ENCODE measurements around the gene ADCK1. TPM values are rescaled to one million over a fixed set of nuclear protein-coding genes. Genes with fewer than 3 reads are reported as not detected.

The ADCK1 gene
- total and polyA plus RNA-seq, 3 donors from 2014 or later = 7.5 to 14.3 (median 12.3) TPM

- Histone ChIP-seq H3K9me3 (no peaks in the 10 kb centered on the region), H3K27ac (no peak overlapping the region), H3K4me1 (no peaks in the 10 kb centered on the region), H3K36me3 (ENCODE audit: low read depth, missing control alignments) (no peaks in the 10 kb centered on the region), H3K4me3 (no peak overlapping the region), H3K27me3 (no peaks in the 10 kb centered on the region)
- no peak for DNase-seq
- TF ChIP-seq CTCF (IDR thresholded peaks at IDR 0.05) (no peak), POLR2A (IDR thresholded peaks at IDR 0.05) (no peak)
- intact Hi-C loops (cut with DNase I; ENCODE audit: low total_unique reads) = no loop called here
- 63 to 74% methylated on average over 4 of the region's 4 CpGs for WGBS, 2 donors
Measured at GRCh38 chr14:77878783-77879182, 78.9 kb downstream of the ADCK1 start.

GRCh38 chr14:77880056-77880455 lies 80.1 kb downstream of the ADCK1 start:
- H3K27me3 ChIP-seq = no peaks in the 10 kb centered on the region
- DNase-seq = no peak
- intact Hi-C loops (cut with DNase I; ENCODE audit: low total_unique reads) = no loop called here
- no peaks in the 10 kb centered on the region for H3K4me1 ChIP-seq
- H3K9me3 ChIP-seq = no peaks in the 10 kb centered on the region
- WGBS, 2 donors = 88 to 90% methylated on average over 5 of the region's 5 CpGs
- no peak overlapping the region for H3K4me3 ChIP-seq
- no peak for TF ChIP-seq POLR2A (IDR thresholded peaks at IDR 0.05)
- no peak for TF ChIP-seq CTCF (IDR thresholded peaks at IDR 0.05)
- no peaks in the 10 kb centered on the region for H3K36me3 ChIP-seq (ENCODE audit: low read depth, missing control alignments)
- no peak overlapping the region for H3K27ac ChIP-seq

GRCh38 chr14:77882098-77882497 lies 82.2 kb downstream of the ADCK1 start:
- no peaks in the 10 kb centered on the region for H3K4me1 ChIP-seq
- intact Hi-C loops (cut with DNase I; ENCODE audit: low total_unique reads) = no loop called here
- TF ChIP-seq CTCF (IDR thresholded peaks at IDR 0.05) (no peak), POLR2A (IDR thresholded peaks at IDR 0.05) (no peak)
- no peak overlapping the region for H3K27ac ChIP-seq
- no peak overlapping the region for H3K4me3 ChIP-seq
- no peak for DNase-seq
- H3K27me3 ChIP-seq = no peaks in the 10 kb centered on the region
- H3K9me3 ChIP-seq = no peaks in the 10 kb centered on the region
- WGBS, 2 donors = 68 to 88% methylated on average over 4 to 5 of the region's 5 CpGs
- no peaks in the 10 kb centered on the region for H3K36me3 ChIP-seq (ENCODE audit: low read depth, missing control alignments)

- Histone ChIP-seq H3K4me1 (no peaks in the 10 kb centered on the region), H3K27me3 (no peaks in the 10 kb centered on the region), H3K27ac (no peak overlapping the region), H3K36me3 (ENCODE audit: low read depth, missing control alignments) (no peaks in the 10 kb centered on the region), H3K4me3 (no peak overlapping the region), H3K9me3 (no peaks in the 10 kb centered on the region)
- WGBS, 2 donors = 64 to 71% methylated on average over 4 of the region's 4 CpGs
- no peak for TF ChIP-seq CTCF (IDR thresholded peaks at IDR 0.05)
- TF ChIP-seq POLR2A (IDR thresholded peaks at IDR 0.05) = no peak
- intact Hi-C loops (cut with DNase I; ENCODE audit: low total_unique reads) = no loop called here
- no peak for DNase-seq
Measured at GRCh38 chr14:77882636-77883035, 82.7 kb downstream of the ADCK1 start.

GRCh38 chr14:77883131-77883846 lies 83.4 kb downstream of the ADCK1 start:
- no peaks in the 10 kb centered on the region for H3K27me3 ChIP-seq
- H3K36me3 ChIP-seq (ENCODE audit: low read depth, missing control alignments) = no peaks in the 10 kb centered on the region
- 81 to 89% methylated on average over 7 of the region's 7 CpGs for WGBS, 2 donors
- no peaks in the 10 kb centered on the region for H3K4me1 ChIP-seq
- no peak overlapping the region for H3K27ac ChIP-seq
- intact Hi-C loops (cut with DNase I; ENCODE audit: low total_unique reads) = no loop called here
- no peak for DNase-seq
- TF ChIP-seq CTCF (IDR thresholded peaks at IDR 0.05) (no peak), POLR2A (IDR thresholded peaks at IDR 0.05) (no peak)
- H3K4me3 ChIP-seq = no peak overlapping the region
- no peaks in the 10 kb centered on the region for H3K9me3 ChIP-seq
